Cortex of kidney (tissue), 1 donor: ENCODE results near the gene ZNF684.
"Not testable (repeated sequence)": the region's sequence is repeated elsewhere in the genome, so short reads cannot be mapped to it uniquely, and the experiment has no call there.

Experiments
- DNase-seq: peaks from one replicate; lab custom pipeline; 2025; lab: John Stamatoyannopoulos, UW

ZNF684 gene

GRCh38 chr1:40574805-40575204 is 43.4 kb downstream of the ZNF684 start:
- not testable (repeated sequence) for DNase-seq

- no peak for DNase-seq
Observed at GRCh38 chr1:40575336-40575735, 43.9 kb downstream of the ZNF684 start.

GRCh38 chr1:40582116-40582515 is 50.7 kb downstream of the ZNF684 start:
- DNase-seq, result no peak

- no peak for DNase-seq
Observed at GRCh38 chr1:40583980-40584379, 52.5 kb downstream of the ZNF684 start.

- no peak for DNase-seq
Observed at GRCh38 chr1:40588586-40588985, 57.1 kb downstream of the ZNF684 start.

- no peak for DNase-seq
Observed at GRCh38 chr1:40592107-40592803, 60.8 kb downstream of the ZNF684 start.

GRCh38 chr1:40593449-40594186 is 62.2 kb downstream of the ZNF684 start:
- DNase-seq, result no peak

GRCh38 chr1:40594187-40594531 is 62.7 kb downstream of the ZNF684 start:
- no peak for DNase-seq

GRCh38 chr1:40595623-40596022 is 64.2 kb downstream of the ZNF684 start:
- no peak for DNase-seq
